Lung (tissue), 12 donors: ENCODE measurements around the gene NFASC. TPM values are rescaled to one million over a fixed set of nuclear protein-coding genes. Genes with fewer than 3 reads are reported as not detected.
A peak's percentile ranks its signal among the peaks of the same experiment; 100 is the strongest.

Experiments used
- ATAC-seq: fragments of 200-7000 bp; cut with Tn5 transposase; one replicate; pipeline ENCODE4 v1.9.1; 2020; ENCODE audit warnings: moderate number of reproducible peaks; ENCODE audit not compliant: insufficient read depth, low FRiP score
- DNase-seq, 3 donors: peaks; one replicate each; pipeline ENCODE4 v3.0.0-alpha.2; 2013 to 2017
- H3K27ac ChIP-seq, 2 donors: one replicate each; pipeline ENCODE4 v1.5.1; 2013; ENCODE audit warnings: mild to moderate bottlenecking in 2 of 2, moderate library complexity in 2 of 2, control low read depth in 1 of 2, inconsistent platforms in 1 of 2, low read depth in 1 of 2, low read length in 1 of 2
- H3K27me3 ChIP-seq, 3 donors: one replicate each; pipeline ENCODE4 v1.5.1; 2013; ENCODE audit warnings: low read length in 2 of 3; ENCODE audit not compliant: control insufficient read depth in 3 of 3, insufficient read depth in 3 of 3
- H3K36me3 ChIP-seq, 4 donors: one replicate each; pipeline ENCODE4 v1.5.1; 2013; ENCODE audit warnings: low read length in 4 of 4, mild to moderate bottlenecking in 1 of 4, moderate library complexity in 1 of 4; ENCODE audit not compliant: control insufficient read depth in 4 of 4, insufficient read depth in 4 of 4
- H3K4me1 ChIP-seq, 5 donors: one replicate each; pipeline ENCODE4 v1.5.1; 2013; ENCODE audit warnings: low read length in 5 of 5, mild to moderate bottlenecking in 2 of 5, moderate library complexity in 1 of 5; ENCODE audit not compliant: control insufficient read depth in 5 of 5, insufficient read depth in 5 of 5
- H3K4me3 ChIP-seq: one replicate; pipeline ENCODE4 v1.5.1; 2013; ENCODE audit warnings: mild to moderate bottlenecking, control low read depth, moderate library complexity
- H3K9ac ChIP-seq, 2 donors: one replicate each; pipeline ENCODE4 v1.5.1; 2013; ENCODE audit warnings: low read length in 2 of 2, control low read depth in 1 of 2; ENCODE audit not compliant: insufficient read depth in 1 of 2
- H3K9me3 ChIP-seq, 4 donors: one replicate each; pipeline ENCODE4 v1.5.1; 2013; ENCODE audit warnings: low read length in 3 of 4, mild to moderate bottlenecking in 1 of 4, moderate library complexity in 1 of 4; ENCODE audit not compliant: control insufficient read depth in 4 of 4, insufficient read depth in 3 of 4
- WGBS, 2 donors: extraction: QIAGEN DNeasy Blood & Tissue Kit; methylation state at CpG; one replicate each; pipeline ENCODE4 v1.1.7; 2013; 5-methylcytosine and 5-hydroxymethylcytosine counted together
- polyA plus RNA-seq, 2 donors: library from polyadenylated mRNA; stranded (reverse); fragments of 200-250 nt; gene quantifications; one replicate each; pipeline ENCODE4 v1.2.1, GENCODE V29; 2013
- total RNA-seq, 2 donors: library from RNA; depleted of rRNA in 1 of 2; stranded (reverse); fragments of >200 nt in 1 of 2; gene quantifications; one replicate each; pipeline ENCODE4 v1.2.1, GENCODE V29; 2014 to 2021
- TF ChIP-seq, protein P1 (sequence below): IDR thresholded peaks from 2 replicates; pipeline ENCODE4 v1.5.1; 2012; ENCODE audit warnings: mild to moderate bottlenecking; ENCODE audit errors: control extremely low read depth, extremely low read depth
- donor health status: control.
- donor health status: control.
- donor health status: Bipolar disorder and iron deficiency.
- donor health status: healthy.
- donor health status: DM: yes; HTN: yes; CAD: no.

The NFASC gene
- total and polyA plus RNA-seq, 4 donors = 1.8 to 11.2 (median 3.8) TPM

DNA sequence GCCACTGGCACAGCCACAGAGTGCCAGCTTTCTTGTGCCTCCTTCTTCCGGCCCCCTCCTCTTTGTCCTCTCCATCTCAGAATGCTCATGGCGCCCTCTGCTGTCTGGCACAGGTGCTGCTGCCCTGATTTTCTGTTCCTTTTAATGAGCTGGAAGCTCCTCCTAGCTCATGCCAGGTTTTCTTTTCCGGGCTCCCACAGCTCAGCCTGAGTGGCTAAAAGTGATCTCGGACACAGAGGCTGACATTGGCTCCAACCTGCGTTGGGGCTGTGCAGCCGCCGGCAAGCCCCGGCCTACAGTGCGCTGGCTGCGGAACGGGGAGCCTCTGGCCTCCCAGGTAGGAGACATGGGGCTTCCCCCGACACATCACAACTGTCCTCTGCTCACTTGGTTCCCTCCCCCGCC, 191.0 kb downstream of the NFASC start:
- no peaks in the 10 kb centered on the region for H3K27me3 ChIP-seq
- no peak overlapping the region for H3K9ac ChIP-seq
- H3K9me3 ChIP-seq = no peaks in the 10 kb centered on the region
- WGBS, 2 donors = 37 to 46% methylated on average over 13 of the region's 13 CpGs
- H3K4me3 ChIP-seq = no peak overlapping the region
- DNase-seq (peak; percentile 89 to 94 (median 92)), ATAC-seq (peak; percentile 53)
- peaks cover 0 to 4% (median 0%) of the 10 kb centered on the region in 5 donors for H3K4me1 ChIP-seq
- H3K27ac ChIP-seq = no peak overlapping the region
- H3K36me3 ChIP-seq = no peaks in the 10 kb centered on the region
- TF ChIP-seq, protein P1, sequence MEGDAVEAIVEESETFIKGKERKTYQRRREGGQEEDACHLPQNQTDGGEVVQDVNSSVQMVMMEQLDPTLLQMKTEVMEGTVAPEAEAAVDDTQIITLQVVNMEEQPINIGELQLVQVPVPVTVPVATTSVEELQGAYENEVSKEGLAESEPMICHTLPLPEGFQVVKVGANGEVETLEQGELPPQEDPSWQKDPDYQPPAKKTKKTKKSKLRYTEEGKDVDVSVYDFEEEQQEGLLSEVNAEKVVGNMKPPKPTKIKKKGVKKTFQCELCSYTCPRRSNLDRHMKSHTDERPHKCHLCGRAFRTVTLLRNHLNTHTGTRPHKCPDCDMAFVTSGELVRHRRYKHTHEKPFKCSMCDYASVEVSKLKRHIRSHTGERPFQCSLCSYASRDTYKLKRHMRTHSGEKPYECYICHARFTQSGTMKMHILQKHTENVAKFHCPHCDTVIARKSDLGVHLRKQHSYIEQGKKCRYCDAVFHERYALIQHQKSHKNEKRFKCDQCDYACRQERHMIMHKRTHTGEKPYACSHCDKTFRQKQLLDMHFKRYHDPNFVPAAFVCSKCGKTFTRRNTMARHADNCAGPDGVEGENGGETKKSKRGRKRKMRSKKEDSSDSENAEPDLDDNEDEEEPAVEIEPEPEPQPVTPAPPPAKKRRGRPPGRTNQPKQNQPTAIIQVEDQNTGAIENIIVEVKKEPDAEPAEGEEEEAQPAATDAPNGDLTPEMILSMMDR = peak; percentile 50

DNA sequence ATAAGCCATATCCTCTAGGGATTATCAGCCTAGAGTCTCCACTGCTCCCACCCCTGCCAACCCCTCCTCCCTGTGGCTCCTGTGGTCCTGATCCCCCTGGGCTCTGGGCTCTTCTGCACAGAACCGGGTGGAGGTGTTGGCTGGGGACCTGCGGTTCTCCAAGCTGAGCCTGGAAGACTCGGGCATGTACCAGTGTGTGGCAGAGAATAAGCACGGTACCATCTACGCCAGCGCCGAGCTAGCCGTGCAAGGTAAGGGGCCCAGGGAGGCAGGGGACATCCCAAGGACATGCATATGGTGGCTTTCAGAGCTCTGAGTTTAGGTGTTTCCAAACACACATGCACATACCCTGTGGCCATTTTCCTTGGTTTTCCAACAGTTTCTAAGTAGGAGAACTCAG, 191.7 kb downstream of the NFASC start:
- Histone ChIP-seq H3K27ac (no peak overlapping the region), H3K4me3 (no peak overlapping the region), H3K9ac (no peak overlapping the region), H3K4me1 (peaks cover 0 to 4% (median 0%) of the 10 kb centered on the region in 5 donors), H3K36me3 (no peaks in the 10 kb centered on the region), H3K27me3 (no peaks in the 10 kb centered on the region), H3K9me3 (no peaks in the 10 kb centered on the region)
- ATAC-seq (no peak), DNase-seq (no peak)
- WGBS, 2 donors = 96 to 97% methylated on average over 8 of the region's 8 CpGs
- TF ChIP-seq, protein P1 = no peak

DNA sequence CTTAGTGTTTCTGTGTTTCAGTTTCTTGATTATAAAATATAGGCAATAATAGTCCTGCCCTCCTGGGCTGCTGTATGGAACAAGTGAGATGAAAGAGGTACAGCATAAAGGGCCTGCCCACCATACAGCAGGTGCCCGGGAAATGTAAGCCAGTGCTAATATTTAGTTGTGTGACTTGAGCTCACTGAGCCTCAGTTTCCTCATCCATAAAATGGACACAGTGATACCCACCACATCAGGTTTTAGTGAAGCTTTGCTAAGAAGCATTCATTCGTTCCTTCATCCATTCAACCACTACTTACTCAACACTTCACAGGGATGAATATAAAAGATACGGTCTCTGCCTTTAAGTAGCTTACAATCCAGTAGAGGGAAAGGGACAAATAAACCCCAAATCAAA, 192.2 kb downstream of the NFASC start:
- H3K9ac ChIP-seq = no peak overlapping the region
- H3K27me3 ChIP-seq = no peaks in the 10 kb centered on the region
- no peak overlapping the region for H3K27ac ChIP-seq
- H3K36me3 ChIP-seq = no peaks in the 10 kb centered on the region
- H3K9me3 ChIP-seq = no peaks in the 10 kb centered on the region
- DNase-seq = no peak
- H3K4me1 ChIP-seq = peaks cover 0 to 4% (median 0%) of the 10 kb centered on the region in 5 donors
- TF ChIP-seq, protein P1 = no peak
- ATAC-seq = no peak
- H3K4me3 ChIP-seq = no peak overlapping the region
- 90 to 95% methylated on average over 3 of the region's 3 CpGs for WGBS, 2 donors

DNA sequence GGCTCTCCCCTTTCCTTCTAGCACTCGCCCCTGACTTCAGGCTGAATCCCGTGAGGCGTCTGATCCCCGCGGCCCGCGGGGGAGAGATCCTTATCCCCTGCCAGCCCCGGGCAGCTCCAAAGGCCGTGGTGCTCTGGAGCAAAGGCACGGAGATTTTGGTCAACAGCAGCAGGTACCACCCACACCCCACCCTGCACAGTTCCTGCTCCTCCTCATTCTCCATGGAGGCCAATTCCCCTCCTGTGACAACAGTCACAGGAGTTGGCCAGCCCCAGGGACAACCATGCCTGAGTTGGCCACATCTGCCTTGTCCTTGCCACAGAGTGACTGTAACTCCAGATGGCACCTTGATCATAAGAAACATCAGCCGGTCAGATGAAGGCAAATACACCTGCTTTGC, 193.6 kb downstream of the NFASC start:
- no peaks in the 10 kb centered on the region for H3K27me3 ChIP-seq

More for the DNA sequence above, 193.6 kb downstream of the NFASC start:
- H3K9me3 ChIP-seq = no peaks in the 10 kb centered on the region
- peaks cover 0 to 13% (median 0%) of the 10 kb centered on the region in 5 donors for H3K4me1 ChIP-seq
- WGBS, 2 donors = 86% methylated on average over 11 of the region's 11 CpGs
- no peak overlapping the region for H3K9ac ChIP-seq
- no peaks in the 10 kb centered on the region for H3K36me3 ChIP-seq
- H3K4me3 ChIP-seq = no peak overlapping the region
- TF ChIP-seq, protein P1 = no peak
- ATAC-seq = no peak
- H3K27ac ChIP-seq = no peak overlapping the region
- no peak for DNase-seq
